Measurements from ENCODE around the gene DCN.

Gene DCN

GRCh38 chr12:91100906-91101305 is 81.7 kb downstream of the DCN start:
- DNase-seq (ENCODE audit: low read depth in 2 of 2): no peak

GRCh38 chr12:91099836-91100235 is 82.8 kb downstream of the DCN start:
- DNase-seq (ENCODE audit: low read depth in 2 of 2): no peak

GRCh38 chr12:91099341-91099740 is 83.3 kb downstream of the DCN start:
- DNase-seq (ENCODE audit: low read depth in 2 of 2): no peak

GRCh38 chr12:91098941-91099340 is 83.7 kb downstream of the DCN start:
- no peak for DNase-seq (ENCODE audit: low read depth in 2 of 2)

- DNase-seq (ENCODE audit: low read depth in 2 of 2): no peak
Measured at GRCh38 chr12:91098461-91098860, 84.2 kb downstream of the DCN start.

DNA sequence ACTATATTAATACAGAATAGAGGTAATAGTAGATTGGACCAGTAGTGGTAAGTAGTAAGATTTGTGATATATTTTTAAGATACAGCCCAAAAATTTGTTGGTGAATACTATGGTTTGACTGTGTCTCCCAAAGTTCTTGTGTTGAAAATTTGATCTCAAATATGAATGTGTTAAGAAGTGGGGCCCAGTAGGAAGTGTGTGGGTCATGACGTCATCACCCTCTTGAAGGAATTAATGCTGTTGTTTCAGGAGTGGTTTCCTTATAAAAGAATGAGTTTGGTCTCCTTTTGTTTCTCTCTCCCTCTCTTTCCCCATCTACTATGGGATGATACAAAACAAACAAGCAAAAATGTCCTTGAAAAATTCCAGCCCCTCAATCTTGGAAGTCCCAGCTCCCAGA is 87.7 kb downstream of the DCN start:
- DNase-seq (ENCODE audit: low read depth in 2 of 2): no peak

DNA sequence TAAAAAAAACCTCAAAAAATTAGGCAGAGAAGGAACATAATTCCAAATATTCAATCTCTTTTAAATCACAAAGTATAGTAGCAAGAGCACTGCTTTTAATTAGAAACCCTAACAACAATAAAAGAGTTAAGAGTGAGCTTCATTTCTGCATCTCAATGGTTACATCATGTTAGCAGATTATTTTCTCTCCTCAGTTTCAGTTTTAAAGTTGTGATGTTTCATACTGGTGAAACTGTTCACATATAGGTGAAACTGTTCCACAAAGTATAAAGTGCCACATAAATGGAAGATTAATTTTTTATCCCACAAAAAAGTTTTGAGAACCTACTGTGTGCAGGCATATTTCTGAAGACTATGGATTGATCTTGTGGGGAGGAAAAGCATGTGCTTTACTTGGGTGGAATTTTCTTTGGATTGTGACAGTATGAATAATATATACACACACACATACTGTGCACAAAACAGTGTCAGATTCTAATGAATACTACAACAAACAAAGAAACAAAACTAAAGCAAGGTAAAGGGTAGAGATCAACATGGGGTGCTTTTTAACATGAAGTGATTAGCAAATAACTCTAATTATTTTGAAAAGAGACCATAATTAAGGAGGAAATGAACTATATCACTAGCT is 88.5 kb downstream of the DCN start:
- no peak for DNase-seq (ENCODE audit: low read depth in 2 of 2)

GRCh38 chr12:91093341-91093740 is 89.3 kb downstream of the DCN start:
- no peak for DNase-seq (ENCODE audit: low read depth in 2 of 2)

DNA sequence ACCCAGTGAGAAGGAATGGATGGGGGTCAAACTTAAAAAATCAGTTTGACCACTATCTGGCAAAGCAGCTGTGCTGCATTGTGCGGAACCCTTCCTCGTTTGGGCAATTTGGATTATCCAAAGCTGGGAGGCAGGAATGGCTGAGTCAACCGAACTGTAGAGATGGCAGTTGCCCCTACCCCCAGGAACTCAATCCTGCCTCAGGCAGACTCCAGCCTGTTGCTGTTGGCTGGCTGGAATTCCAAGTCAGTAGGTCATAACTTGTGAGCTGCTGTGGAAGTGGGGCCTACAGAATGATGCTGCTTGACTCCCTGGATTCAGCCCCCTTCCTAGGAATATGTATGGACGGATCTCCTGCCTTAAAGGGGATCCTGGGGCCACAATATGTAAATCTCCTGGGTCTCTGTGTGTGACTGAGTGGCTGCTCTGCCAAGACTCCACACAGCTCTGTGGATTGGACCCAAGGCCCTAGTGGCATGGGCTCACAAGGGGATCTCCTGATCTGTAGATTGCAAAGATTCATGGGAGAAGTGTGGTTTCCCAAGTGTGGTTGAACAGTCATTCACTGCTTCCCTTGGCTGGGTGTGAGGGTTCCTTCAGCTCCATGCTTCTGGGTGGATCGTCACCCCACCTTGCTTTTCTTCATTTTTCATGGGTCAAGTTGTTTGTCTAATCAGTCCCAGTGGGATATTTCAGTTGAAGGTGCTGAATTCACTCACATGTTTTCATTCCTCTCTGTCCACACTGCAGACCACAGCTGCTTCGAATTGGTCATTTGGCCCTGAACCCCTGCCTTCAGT is 90.5 kb downstream of the DCN start:
- no peak for DNase-seq (ENCODE audit: low read depth in 2 of 2)

Measured in stimulated activated CD8-positive, alpha-beta memory T cell treated with anti-CD3 and anti-CD28 coated beads, Interleukin-15, amount 100 ng/mL, for 48 hours (primary cell).